IPS DF 6.9 (cell line): ENCODE results near the gene SERPINA1.

Source experiments
- DNase-seq: peaks from one replicate; pipeline ENCODE4 v3.0.0-alpha.2; 2013; ENCODE audit warnings: low read depth, low spot score
- H3K27ac ChIP-seq: one replicate; pipeline ENCODE4 v1.5.1; 2013; ENCODE audit warnings: low read length, control low read depth
- H3K27me3 ChIP-seq: 2 replicates; pipeline ENCODE4 v1.6.1; 2013; ENCODE audit warnings: mild to moderate bottlenecking, low read length; ENCODE audit not compliant: control insufficient read depth, insufficient read depth
- H3K36me3 ChIP-seq: 2 replicates; pipeline ENCODE4 v1.6.1; 2013; ENCODE audit warnings: low read length; ENCODE audit not compliant: control insufficient read depth, insufficient read depth
- H3K4me1 ChIP-seq: 2 replicates; pipeline ENCODE4 v1.6.1; 2013; ENCODE audit warnings: low read length; ENCODE audit not compliant: control insufficient read depth, insufficient read depth
- H3K4me3 ChIP-seq: 2 replicates; pipeline ENCODE4 v1.5.1; 2013; ENCODE audit warnings: mild to moderate bottlenecking, low read length
- H3K9me3 ChIP-seq: 2 replicates; pipeline ENCODE4 v1.6.1; 2013; ENCODE audit warnings: low read length, inconsistent platforms; ENCODE audit not compliant: control insufficient read depth, insufficient read depth
- WGBS: extraction: QIAGEN DNeasy Blood & Tissue Kit; methylation state at CpG from one replicate; pipeline ENCODE4 v1.1.7; 2013; ENCODE audit warnings: mixed read lengths, missing lambda C conversion rate; ENCODE audit not compliant: insufficient read length, insufficient coverage; 5-methylcytosine and 5-hydroxymethylcytosine counted together

The SERPINA1 gene

DNA sequence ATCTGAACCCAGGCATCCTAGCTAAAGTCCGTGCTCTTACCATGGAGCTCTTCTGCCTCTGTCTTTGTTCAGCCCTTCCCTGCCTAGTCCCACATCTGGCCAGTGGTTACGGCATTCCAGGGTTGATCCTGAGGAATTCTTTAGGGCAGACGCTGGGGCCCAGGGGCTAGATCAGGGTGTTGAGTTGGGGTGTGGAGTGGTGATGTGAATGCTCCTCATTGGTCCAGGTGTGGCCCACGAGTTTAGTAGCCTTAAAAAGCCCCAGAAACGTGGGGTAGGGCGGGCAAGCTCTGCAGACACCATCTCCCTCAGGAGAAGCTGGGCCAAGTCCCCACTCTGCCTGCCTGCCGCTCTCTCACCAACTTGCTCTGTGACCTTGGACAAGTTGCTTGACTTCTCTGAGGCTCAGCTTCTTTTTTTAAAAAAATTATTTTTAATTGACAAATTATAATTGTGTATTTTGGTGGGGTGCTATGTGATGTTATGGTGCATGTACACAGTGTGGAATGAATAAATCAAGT, 56.3 kb downstream of the SERPINA1 start:
- no peaks in the 10 kb centered on the region for H3K36me3 ChIP-seq
- no peaks in the 10 kb centered on the region for H3K27me3 ChIP-seq
- no peak overlapping the region for H3K4me3 ChIP-seq
- H3K4me1 ChIP-seq, result no peaks in the 10 kb centered on the region
- no CpG with 5 or more reads among the region's 7 CpGs for WGBS
- H3K27ac ChIP-seq, result no peak overlapping the region
- no peak for DNase-seq
- no peaks in the 10 kb centered on the region for H3K9me3 ChIP-seq

DNA sequence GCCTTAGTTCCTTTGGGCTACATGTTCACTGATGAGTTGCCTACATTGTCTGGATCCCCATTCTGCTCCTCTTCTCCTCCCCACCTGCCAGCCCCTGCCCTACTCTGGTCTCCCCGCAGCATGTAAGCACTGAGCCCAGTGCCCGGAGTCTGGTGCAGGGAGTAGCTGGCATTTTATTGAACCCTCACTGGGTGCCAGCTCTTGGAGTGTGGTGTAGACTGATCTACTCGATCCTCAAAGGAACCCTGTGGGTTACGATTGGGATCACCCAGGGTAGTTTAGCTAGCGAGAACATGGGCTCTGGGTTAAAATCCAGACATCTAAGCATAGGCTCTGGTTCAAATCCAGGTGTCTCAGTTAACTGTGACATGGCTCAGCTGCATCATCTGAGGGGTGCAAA, 56.9 kb downstream of the SERPINA1 start:
- no CpG with 5 or more reads among the region's 5 CpGs for WGBS

DNA sequence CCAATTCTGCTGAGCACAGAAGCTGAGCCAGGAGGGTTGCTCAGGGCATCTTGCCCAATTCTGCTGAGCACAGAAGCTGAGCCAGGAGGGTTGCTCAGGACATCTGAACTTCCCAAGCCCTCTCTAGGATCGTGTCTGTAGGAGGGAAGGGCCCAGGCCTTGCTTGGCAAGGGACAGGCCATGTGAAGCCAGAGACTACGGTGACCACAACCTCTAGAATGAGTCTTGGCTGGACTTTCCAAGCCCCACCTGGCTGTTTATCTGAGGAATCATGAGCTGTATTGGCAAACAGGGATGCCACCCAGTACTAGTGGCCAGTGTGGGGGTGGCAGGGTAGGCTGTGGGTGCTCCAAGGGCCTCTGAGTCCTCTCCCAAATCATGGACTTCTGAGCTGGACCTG, 57.5 kb downstream of the SERPINA1 start:
- Histone ChIP-seq H3K36me3 (no peaks in the 10 kb centered on the region), H3K9me3 (no peaks in the 10 kb centered on the region), H3K27ac (no peak overlapping the region), H3K27me3 (no peaks in the 10 kb centered on the region), H3K4me3 (no peak overlapping the region), H3K4me1 (no peaks in the 10 kb centered on the region)
- no CpG with 5 or more reads among the region's 2 CpGs for WGBS
- DNase-seq, result no peak

More for the DNA sequence above, 56.9 kb downstream of the SERPINA1 start:
- no peak overlapping the region for H3K4me3 ChIP-seq
- DNase-seq, result no peak
- no peaks in the 10 kb centered on the region for H3K4me1 ChIP-seq
- no peaks in the 10 kb centered on the region for H3K36me3 ChIP-seq
- H3K9me3 ChIP-seq, result no peaks in the 10 kb centered on the region
- no peak overlapping the region for H3K27ac ChIP-seq
- no peaks in the 10 kb centered on the region for H3K27me3 ChIP-seq

GRCh38 chr14:94330432-94330831, 58.0 kb downstream of the SERPINA1 start:
- Histone ChIP-seq H3K9me3 (no peaks in the 10 kb centered on the region), H3K27ac (no peak overlapping the region), H3K27me3 (no peaks in the 10 kb centered on the region), H3K36me3 (no peaks in the 10 kb centered on the region), H3K4me1 (no peaks in the 10 kb centered on the region), H3K4me3 (no peak overlapping the region)
- no CpG with 5 or more reads among the region's 3 CpGs for WGBS
- no peak for DNase-seq

DNA sequence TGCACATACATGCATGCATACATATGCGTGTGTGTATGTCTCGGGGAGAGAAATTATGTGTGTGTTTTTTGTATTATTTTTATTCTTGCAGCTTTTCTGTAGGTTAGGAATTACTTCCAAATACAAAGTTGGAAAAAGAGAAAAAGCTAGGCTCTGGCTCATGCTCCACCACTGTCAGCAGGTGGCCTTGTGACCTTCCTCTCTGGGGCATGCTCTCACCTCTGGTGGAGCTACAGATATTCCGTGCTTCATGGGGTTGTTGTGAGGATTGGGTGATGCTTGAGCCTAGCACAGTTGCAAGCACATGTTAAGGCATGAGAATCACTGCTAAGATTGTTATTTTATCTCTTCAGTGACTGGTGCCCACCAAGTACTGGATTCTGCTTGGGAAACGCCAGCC, 58.5 kb downstream of the SERPINA1 start:
- Histone ChIP-seq H3K27me3 (no peaks in the 10 kb centered on the region), H3K36me3 (no peaks in the 10 kb centered on the region), H3K9me3 (no peaks in the 10 kb centered on the region), H3K27ac (no peak overlapping the region), H3K4me1 (no peaks in the 10 kb centered on the region), H3K4me3 (no peak overlapping the region)
- no peak for DNase-seq
- no CpG with 5 or more reads among the region's 4 CpGs for WGBS

DNA sequence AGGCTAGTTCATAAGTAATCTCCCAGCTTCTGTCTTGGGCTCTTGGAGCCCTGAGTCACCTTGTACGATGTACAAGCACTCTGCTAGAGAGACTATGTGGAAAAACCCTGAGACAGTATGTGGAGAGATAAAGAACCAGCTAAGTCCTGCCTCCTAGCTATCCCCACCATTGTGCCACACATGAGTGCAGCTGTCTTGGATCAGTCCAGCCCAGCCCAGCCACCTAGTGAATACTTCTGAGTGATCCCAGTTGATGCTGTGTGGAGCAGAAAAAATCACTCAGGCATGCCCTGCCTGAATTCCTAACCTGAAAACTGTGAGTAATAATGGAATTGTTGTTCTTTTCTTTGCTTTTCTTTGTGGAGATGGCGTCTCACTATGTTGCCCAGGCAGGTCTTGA, 60.2 kb downstream of the SERPINA1 start:
- no CpG with 5 or more reads among the region's 2 CpGs for WGBS

More for the DNA sequence above, 60.2 kb downstream of the SERPINA1 start:
- Histone ChIP-seq H3K4me3 (no peak overlapping the region), H3K9me3 (no peaks in the 10 kb centered on the region), H3K4me1 (no peaks in the 10 kb centered on the region), H3K27me3 (no peaks in the 10 kb centered on the region), H3K36me3 (no peaks in the 10 kb centered on the region), H3K27ac (no peak overlapping the region)
- DNase-seq, result no peak
